IPS-20b (cell line): ENCODE results near the gene MYH15.

ENCODE experiments used
- H3K27ac ChIP-seq: one replicate; pipeline ENCODE4 v1.5.1; 2013; ENCODE audit warnings: low read length
- H3K27me3 ChIP-seq: 2 replicates; pipeline ENCODE4 v1.6.1; 2013; ENCODE audit warnings: mild to moderate bottlenecking, low read length, inconsistent platforms; ENCODE audit not compliant: insufficient read depth
- H3K36me3 ChIP-seq: 2 replicates; pipeline ENCODE4 v1.6.1; 2013; ENCODE audit warnings: low read depth, mild to moderate bottlenecking, inconsistent platforms, low read length, moderate library complexity; ENCODE audit not compliant: insufficient read depth
- H3K4me1 ChIP-seq: 2 replicates; pipeline ENCODE4 v1.6.1; 2013; ENCODE audit warnings: mild to moderate bottlenecking, control low read depth, inconsistent platforms, low read length, moderate library complexity; ENCODE audit not compliant: insufficient read depth
- H3K4me3 ChIP-seq: 2 replicates; pipeline ENCODE4 v1.5.1; 2013; ENCODE audit warnings: mild to moderate bottlenecking, low read length, inconsistent platforms
- H3K9ac ChIP-seq: 2 replicates; pipeline ENCODE4 v1.6.1; 2013; ENCODE audit warnings: low read depth, mild to moderate bottlenecking, inconsistent platforms, low read length, moderate library complexity
- H3K9me3 ChIP-seq: 2 replicates; pipeline ENCODE4 v1.6.1; 2013; ENCODE audit warnings: mild to moderate bottlenecking, low read depth, low read length, inconsistent platforms; ENCODE audit not compliant: insufficient read depth

Gene MYH15

GRCh38 chr3:108342837-108343486 is 167.4 kb downstream of the MYH15 start:
- Histone ChIP-seq H3K4me1 (no peaks in the 10 kb centered on the region), H3K27ac (no peak overlapping the region), H3K9ac (no peak overlapping the region), H3K36me3 (no peaks in the 10 kb centered on the region), H3K27me3 (no peaks in the 10 kb centered on the region), H3K4me3 (no peak overlapping the region), H3K9me3 (no peaks in the 10 kb centered on the region)

- Histone ChIP-seq H3K4me1 (no peaks in the 10 kb centered on the region), H3K4me3 (no peak overlapping the region), H3K9ac (no peak overlapping the region), H3K36me3 (no peaks in the 10 kb centered on the region), H3K9me3 (no peaks in the 10 kb centered on the region), H3K27me3 (no peaks in the 10 kb centered on the region), H3K27ac (no peak overlapping the region)
These were observed 168.5 kb downstream of the MYH15 start for GRCh38 chr3:108341911-108342310.

- Histone ChIP-seq H3K27ac (no peak overlapping the region), H3K9ac (no peak overlapping the region), H3K4me1 (no peaks in the 10 kb centered on the region), H3K4me3 (no peak overlapping the region), H3K27me3 (no peaks in the 10 kb centered on the region), H3K9me3 (no peaks in the 10 kb centered on the region), H3K36me3 (no peaks in the 10 kb centered on the region)
These were observed 171.4 kb downstream of the MYH15 start for GRCh38 chr3:108338901-108339545.

GRCh38 chr3:108334701-108335100 is 175.7 kb downstream of the MYH15 start:
- no peaks in the 10 kb centered on the region for H3K27me3 ChIP-seq
- no peaks in the 10 kb centered on the region for H3K9me3 ChIP-seq
- H3K36me3 ChIP-seq: no peaks in the 10 kb centered on the region
- H3K4me3 ChIP-seq: no peak overlapping the region
- no peak overlapping the region for H3K9ac ChIP-seq
- no peak overlapping the region for H3K27ac ChIP-seq
- H3K4me1 ChIP-seq: no peaks in the 10 kb centered on the region

GRCh38 chr3:108333961-108334360 is 176.4 kb downstream of the MYH15 start:
- Histone ChIP-seq H3K27me3 (no peaks in the 10 kb centered on the region), H3K4me1 (no peaks in the 10 kb centered on the region), H3K9ac (no peak overlapping the region), H3K36me3 (no peaks in the 10 kb centered on the region), H3K4me3 (no peak overlapping the region), H3K27ac (no peak overlapping the region), H3K9me3 (no peaks in the 10 kb centered on the region)

- no peak overlapping the region for H3K9ac ChIP-seq
- no peak overlapping the region for H3K4me3 ChIP-seq
These were observed 178.6 kb downstream of the MYH15 start for GRCh38 chr3:108331792-108332191.

More at GRCh38 chr3:108331792-108332191, 178.6 kb downstream of the MYH15 start:
- H3K27ac ChIP-seq: no peak overlapping the region
- H3K9me3 ChIP-seq: no peaks in the 10 kb centered on the region
- H3K27me3 ChIP-seq: no peaks in the 10 kb centered on the region
- no peaks in the 10 kb centered on the region for H3K4me1 ChIP-seq
- no peaks in the 10 kb centered on the region for H3K36me3 ChIP-seq
